Measurements from ENCODE around the gene TJP3.

TJP3 gene

GRCh38 chr19:3788996-3789778 is 81.0 kb downstream of the TJP3 start:
- DNase-seq = no peak

- no peak for DNase-seq
These were observed 82.1 kb downstream of the TJP3 start for GRCh38 chr19:3790209-3790734.

- no peak for DNase-seq
These were observed 82.8 kb downstream of the TJP3 start for GRCh38 chr19:3790941-3791340.

GRCh38 chr19:3792114-3792513 is 83.9 kb downstream of the TJP3 start:
- DNase-seq = no peak

GRCh38 chr19:3793799-3794198 is 85.6 kb downstream of the TJP3 start:
- DNase-seq = no peak

- no peak for DNase-seq
These were observed 88.2 kb downstream of the TJP3 start for GRCh38 chr19:3796358-3796757.

GRCh38 chr19:3798137-3798536 is 90.0 kb downstream of the TJP3 start:
- no peak for DNase-seq
